SK-N-MC (cell line): ENCODE measurements around the gene PDLIM3.

Experiments
- DNase-seq: peaks from one replicate; pipeline ENCODE4 v3.0.0-alpha.2; 2011; ENCODE audit warnings: low read depth, low spot score
- H3K27ac ChIP-seq: fragments of 200-600 bp; sonication (generic); 2 replicates; pipeline ENCODE4 v1.5.1; 2016; ENCODE audit warnings: mixed run types
- H3K36me3 ChIP-seq: fragments of 200-600 bp; sonication (generic); 2 replicates; pipeline ENCODE4 v1.6.1; 2017; ENCODE audit warnings: antibody characterized with exemption, low read length, mixed read lengths; ENCODE audit not compliant: insufficient read depth
- H3K4me3 ChIP-seq: fragments of 200-600 bp; sonication (generic); 2 replicates; pipeline ENCODE4 v1.5.1; 2016
- H3K9ac ChIP-seq: fragments of 200-600 bp; sonication (generic); 2 replicates; pipeline ENCODE4 v1.8.0; 2017; ENCODE audit warnings: mixed run types, mixed read lengths; ENCODE audit not compliant: insufficient read length
- H3K9me3 ChIP-seq: fragments of 200-600 bp; sonication (generic); 2 replicates; pipeline ENCODE4 v1.6.1; 2017; ENCODE audit warnings: low read depth, mild to moderate bottlenecking, antibody characterized with exemption, low read length, moderate library complexity, mixed read lengths
- EZH2 ChIP-seq: fragments of 200-600 bp; sonication (generic); IDR thresholded peaks from one replicate; pipeline ENCODE4 v1.6.1; 2017; ENCODE audit warnings: antibody characterized with exemption
- FOXP2 ChIP-seq: optimal IDR thresholded peaks from 2 replicates; pipeline ENCODE3; 2011; ENCODE audit warnings: mild to moderate bottlenecking, moderate library complexity; ENCODE audit not compliant: insufficient read depth; ENCODE audit errors: extremely low read length, control extremely low read depth
- POLR2AphosphoS5 ChIP-seq: IDR thresholded peaks from 2 replicates; pipeline ENCODE4 v1.6.1; 2012; ENCODE audit warnings: mild to moderate bottlenecking, low read depth, low read length, borderline replicate concordance

Gene PDLIM3

GRCh38 chr4:185573651-185574199, 38.4 kb upstream of the PDLIM3 start:
- no peaks in the 10 kb centered on the region for H3K9me3 ChIP-seq
- no peak overlapping the region for H3K27ac ChIP-seq
- no peak overlapping the region for H3K9ac ChIP-seq
- no peak for DNase-seq
- H3K4me3 ChIP-seq, result no peak overlapping the region
- no peaks in the 10 kb centered on the region for H3K36me3 ChIP-seq
- TF ChIP-seq POLR2AphosphoS5, result no peak
- TF ChIP-seq FOXP2, result no peak
- TF ChIP-seq EZH2, result no peak

DNA sequence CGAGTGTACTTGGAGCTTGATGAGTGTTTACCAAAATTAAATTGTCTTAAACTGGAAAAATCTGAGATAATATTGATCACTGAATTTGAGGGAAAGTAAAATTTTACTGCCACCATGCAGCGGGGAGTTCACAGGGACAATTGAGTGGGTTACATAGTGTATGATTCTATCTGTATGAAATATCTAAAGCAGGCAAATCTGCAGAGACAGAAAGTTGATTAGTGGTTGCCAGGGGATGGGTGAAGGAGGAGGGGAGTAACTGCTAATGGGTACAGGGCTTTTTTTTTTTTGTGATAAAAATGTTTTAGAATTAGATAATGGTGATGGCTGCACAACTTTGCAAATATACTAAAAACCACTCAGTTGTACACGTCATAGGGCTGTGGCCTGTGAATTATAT, 35.4 kb upstream of the PDLIM3 start:
- Histone ChIP-seq H3K9me3 (no peaks in the 10 kb centered on the region), H3K27ac (no peak overlapping the region), H3K36me3 (no peaks in the 10 kb centered on the region), H3K4me3 (no peak overlapping the region), H3K9ac (no peak overlapping the region)
- no peak for DNase-seq
- TF ChIP-seq FOXP2, result no peak
- no peak for TF ChIP-seq POLR2AphosphoS5
- no peak for TF ChIP-seq EZH2

DNA sequence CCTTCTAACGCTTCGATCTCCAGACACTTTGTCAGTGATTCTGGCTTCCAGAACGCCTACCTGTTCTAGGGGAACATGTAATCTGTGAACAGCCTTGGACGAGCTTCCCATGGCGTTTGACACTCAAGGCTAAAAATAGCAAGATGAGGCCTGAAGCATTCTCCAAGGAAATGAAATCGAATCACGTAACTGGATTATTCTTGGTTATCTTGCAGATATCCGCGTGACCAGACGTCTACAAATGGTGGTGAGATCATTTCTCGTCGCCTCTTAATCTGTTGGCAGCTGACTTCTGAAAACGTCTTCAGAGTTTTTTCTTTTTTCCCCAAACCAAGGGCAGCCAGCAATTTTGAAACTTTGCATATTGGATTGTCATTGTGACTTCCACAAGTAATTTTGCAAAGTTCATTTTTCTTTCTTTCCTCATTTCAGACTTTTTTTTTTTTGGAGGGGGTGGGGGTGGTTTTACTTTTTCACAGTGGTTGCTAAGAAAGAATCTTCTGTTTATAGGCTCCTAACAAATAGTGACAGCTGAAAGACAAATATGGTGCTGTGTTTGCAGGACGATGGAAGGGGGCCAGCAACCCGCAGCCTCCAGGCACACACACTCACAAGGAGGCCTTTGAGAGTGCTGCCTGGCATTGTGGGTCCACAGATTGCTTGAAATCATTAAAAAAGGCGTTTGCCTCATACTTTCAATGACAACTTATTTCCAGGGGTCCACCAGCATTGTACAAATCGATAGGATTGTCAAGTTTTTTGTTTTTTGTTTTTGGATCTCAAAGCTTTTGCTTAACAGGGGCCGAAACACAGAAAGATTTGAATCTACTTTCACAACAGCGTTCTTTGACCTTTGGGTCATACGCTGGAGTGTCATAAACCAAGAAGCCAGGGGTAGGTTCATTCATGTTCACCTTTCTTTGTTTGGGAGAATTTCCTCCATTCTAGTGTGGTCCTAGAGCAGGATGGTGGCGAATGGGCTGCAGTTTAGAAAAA, 32.4 kb upstream of the PDLIM3 start:
- H3K27ac ChIP-seq, result no peak overlapping the region
- H3K9me3 ChIP-seq, result no peaks in the 10 kb centered on the region
- no peak for TF ChIP-seq POLR2AphosphoS5
- no peak for TF ChIP-seq EZH2
- TF ChIP-seq FOXP2, result no peak
- H3K36me3 ChIP-seq, result no peaks in the 10 kb centered on the region
- H3K9ac ChIP-seq, result no peak overlapping the region
- no peak for DNase-seq
- peak overlapping the region; percentile 7; the same call in 1 of the 2 replicates for H3K4me3 ChIP-seq

DNA sequence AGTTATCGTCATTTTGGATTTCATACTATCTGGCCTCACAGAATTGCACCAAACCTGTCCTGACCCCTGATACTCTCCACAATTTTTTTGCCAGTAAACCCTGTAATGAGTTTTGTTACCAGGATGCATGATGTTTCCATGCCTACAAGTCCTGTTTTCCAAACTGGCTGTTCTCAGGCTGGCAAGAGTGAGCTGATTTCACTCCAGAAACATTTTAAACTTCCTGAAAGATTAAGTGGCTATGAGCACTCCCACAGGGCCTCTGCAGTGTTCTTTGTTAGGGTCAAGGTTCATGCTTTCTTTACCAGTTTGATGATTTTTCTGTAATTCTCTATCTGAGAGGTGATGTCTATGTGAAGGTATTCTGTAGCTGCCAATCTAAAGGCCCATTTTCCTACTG, 31.7 kb upstream of the PDLIM3 start:
- Histone ChIP-seq H3K9me3 (no peaks in the 10 kb centered on the region), H3K36me3 (no peaks in the 10 kb centered on the region), H3K4me3 (no peak overlapping the region), H3K9ac (no peak overlapping the region), H3K27ac (no peak overlapping the region)
- no peak for TF ChIP-seq FOXP2
- TF ChIP-seq POLR2AphosphoS5, result no peak
- TF ChIP-seq EZH2, result no peak
- no peak for DNase-seq

DNA sequence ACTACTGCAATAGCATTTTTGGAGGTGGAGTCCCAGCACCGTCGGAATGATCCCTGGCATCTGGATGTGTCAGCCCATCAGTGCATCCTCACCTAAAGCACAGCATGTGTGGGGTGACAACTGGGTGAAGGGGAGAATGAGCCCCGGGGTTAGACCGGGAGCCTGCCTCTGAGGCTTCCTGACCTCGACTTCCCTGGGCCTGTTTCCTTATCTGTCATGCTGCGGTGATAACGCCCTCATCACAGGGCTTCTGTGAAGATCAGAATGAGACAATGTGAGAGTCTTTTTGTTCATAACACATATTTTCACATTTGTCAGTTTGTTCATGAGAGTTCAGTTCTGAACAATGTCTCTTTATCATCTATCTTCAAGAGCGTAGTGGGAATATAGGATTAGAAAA, 31.1 kb upstream of the PDLIM3 start:
- DNase-seq, result no peak
- Histone ChIP-seq H3K9me3 (no peaks in the 10 kb centered on the region), H3K27ac (no peak overlapping the region), H3K36me3 (no peaks in the 10 kb centered on the region), H3K9ac (no peak overlapping the region), H3K4me3 (no peak overlapping the region)
- TF ChIP-seq FOXP2, result no peak
- TF ChIP-seq EZH2, result no peak
- TF ChIP-seq POLR2AphosphoS5, result no peak

DNA sequence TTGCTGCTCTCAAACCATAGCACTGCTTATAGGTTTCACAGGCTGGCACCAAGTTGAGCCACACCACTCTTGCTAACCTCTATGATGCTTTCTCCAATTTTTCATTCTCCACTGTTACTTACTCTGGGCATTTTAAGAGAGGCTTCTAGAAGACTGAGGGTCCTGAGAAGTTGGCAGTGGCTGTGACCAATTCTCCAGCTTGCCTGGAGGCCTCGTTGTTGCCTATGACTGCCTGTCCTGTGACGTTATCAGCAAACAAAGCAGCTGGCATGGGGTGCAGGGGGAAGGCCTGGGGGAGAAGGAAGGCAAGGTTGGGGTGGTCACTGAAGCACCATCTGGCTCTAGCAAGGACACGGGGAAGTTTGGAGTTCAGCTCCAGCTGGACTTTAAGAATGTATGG, 30.4 kb upstream of the PDLIM3 start:
- TF ChIP-seq POLR2AphosphoS5, result no peak
- TF ChIP-seq FOXP2, result no peak
- no peak for TF ChIP-seq EZH2
- DNase-seq, result no peak
- no peak overlapping the region for H3K9ac ChIP-seq
- no peak overlapping the region for H3K27ac ChIP-seq
- no peaks in the 10 kb centered on the region for H3K9me3 ChIP-seq
- H3K4me3 ChIP-seq, result no peak overlapping the region
- no peaks in the 10 kb centered on the region for H3K36me3 ChIP-seq

DNA sequence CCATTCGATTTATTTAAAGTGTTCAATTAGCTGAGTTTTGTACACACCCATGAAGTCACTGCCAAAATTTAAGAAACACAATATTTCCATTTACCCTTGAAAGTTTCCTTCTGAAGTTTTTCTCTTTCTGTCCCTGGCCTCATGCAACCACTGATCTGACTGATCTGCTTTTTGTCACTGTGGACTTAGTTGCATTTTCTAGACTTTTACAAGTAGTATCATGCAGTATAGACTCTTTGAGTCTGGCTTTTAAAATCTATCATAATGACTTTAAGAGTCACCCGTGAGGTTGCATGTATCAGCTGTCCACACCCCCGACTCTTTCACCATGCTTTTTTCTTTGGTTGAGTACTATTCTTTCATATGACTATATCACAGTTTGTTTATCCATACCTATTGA, 29.0 kb upstream of the PDLIM3 start:
- H3K9me3 ChIP-seq, result no peaks in the 10 kb centered on the region
- no peak overlapping the region for H3K4me3 ChIP-seq
- H3K27ac ChIP-seq, result no peak overlapping the region
- no peaks in the 10 kb centered on the region for H3K36me3 ChIP-seq
- H3K9ac ChIP-seq, result no peak overlapping the region
- no peak for TF ChIP-seq EZH2
- TF ChIP-seq FOXP2, result no peak
- TF ChIP-seq POLR2AphosphoS5, result no peak
- DNase-seq, result no peak

DNA sequence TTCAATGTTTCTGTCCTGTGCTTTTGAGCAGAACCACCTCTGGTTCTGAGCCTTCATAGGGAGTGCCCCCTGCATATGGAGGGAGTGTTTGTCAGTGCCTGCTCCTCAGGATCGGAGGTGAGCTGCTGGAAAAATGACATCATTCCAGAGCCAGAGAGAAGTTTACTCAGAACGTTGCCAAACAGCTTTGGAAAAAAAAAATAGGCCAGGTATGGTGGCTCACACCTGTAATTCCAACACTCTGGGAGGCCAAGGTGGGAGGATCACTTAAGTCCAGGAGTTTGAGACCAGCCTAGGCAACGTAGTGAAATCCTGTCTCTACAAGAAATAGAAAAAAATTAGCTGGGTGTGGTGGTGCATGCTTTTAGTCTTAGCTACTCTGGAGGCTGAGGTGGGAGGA, 27.2 kb upstream of the PDLIM3 start:
- Histone ChIP-seq H3K9ac (no peak overlapping the region), H3K9me3 (no peaks in the 10 kb centered on the region), H3K4me3 (no peak overlapping the region), H3K36me3 (no peaks in the 10 kb centered on the region), H3K27ac (no peak overlapping the region)
- TF ChIP-seq FOXP2 (no peak), POLR2AphosphoS5 (no peak), EZH2 (no peak)
- DNase-seq, result no peak
